Colonic mucosa (tissue), 4 donors: Measurements from ENCODE around the gene ZNF526. TPM values are rescaled to one million over a fixed set of nuclear protein-coding genes. Genes with fewer than 3 reads are reported as not detected.

Experiments
- DNase-seq: peaks from one replicate; pipeline ENCODE4 v3.0.0-alpha.2; 2020
- H3K27ac ChIP-seq: fragments of 200-600 bp; one replicate; pipeline ENCODE4 v1.8.0; 2021
- H3K27me3 ChIP-seq: fragments of 200-600 bp; one replicate; pipeline ENCODE4 v1.8.0; 2021
- H3K36me3 ChIP-seq: fragments of 200-600 bp; one replicate; pipeline ENCODE4 v1.8.0; 2021
- H3K4me1 ChIP-seq: fragments of 200-600 bp; one replicate; pipeline ENCODE4 v1.8.0; 2021; ENCODE audit warnings: mild to moderate bottlenecking
- H3K4me3 ChIP-seq: fragments of 200-600 bp; one replicate; pipeline ENCODE4 v1.8.0; 2021
- H3K9ac ChIP-seq, 2 donors: one replicate each; pipeline ENCODE4 v1.7.0; 2013; ENCODE audit warnings: control low read depth in 2 of 2, low read depth in 2 of 2, low read length in 2 of 2
- H3K9me3 ChIP-seq: fragments of 200-600 bp; one replicate; pipeline ENCODE4 v1.8.0; 2021
- CTCF ChIP-seq: fragments of 200-600 bp; IDR thresholded peaks from one replicate; pipeline ENCODE4 v1.8.0; 2022; ENCODE audit warnings: antibody characterized with exemption, mild to moderate bottlenecking
- intact Hi-C: fragments of 100-400 bp; cut with DNase I; formaldehyde crosslinking; loops from one replicate; pipeline ENCODE4 v1.14.1; 2022
- total RNA-seq, 2 donors: library from RNA; stranded (reverse); fragmentation: NEBNext Ultra II Directional in 1 of 2; extraction: Animal tissue kit (Norgen Biotek cat#: 25700) in 1 of 2; gene quantifications; one replicate each; pipeline ENCODE4 v1.2.1, GENCODE V29; 2021
- donor health status: healthy.
- donor health status: DM: no; HTN: no; CAD: no.
- donor health status: DM: no; HTN: no; CAD: no.

Gene ZNF526
- total RNA-seq, 2 donors from 2014 or later, result 9.3 to 12.8 TPM

- H3K4me1 ChIP-seq, result peaks cover 6% of the 10 kb centered on the region
- intact Hi-C loops, result loop anchor here (2.0 to 5.0 kb wide), 3 partner anchors 31 to 115 kb away; partner anchors contain the start of gene POU2F2
- no peaks in the 10 kb centered on the region for H3K9me3 ChIP-seq
- H3K27me3 ChIP-seq, result no peaks in the 10 kb centered on the region
- H3K4me3 ChIP-seq, result no peak overlapping the region
- no peak overlapping the region for H3K9ac ChIP-seq
- no peaks in the 10 kb centered on the region for H3K36me3 ChIP-seq
- no peak overlapping the region for H3K27ac ChIP-seq
- no peak for DNase-seq
- no peak for TF ChIP-seq CTCF
Observed at GRCh38 chr19:42247640-42248199, 27.6 kb downstream of the ZNF526 start.

- H3K4me3 ChIP-seq, result no peak overlapping the region
- no peak for TF ChIP-seq CTCF
- no peak overlapping the region for H3K9ac ChIP-seq
- no peaks in the 10 kb centered on the region for H3K9me3 ChIP-seq
- DNase-seq, result no peak
- intact Hi-C loops, result loop anchor here (5.0 kb wide), 2 partner anchors 49 to 116 kb away; partner anchors contain the start of gene POU2F2
- peaks cover 6% of the 10 kb centered on the region for H3K4me1 ChIP-seq
- no peaks in the 10 kb centered on the region for H3K36me3 ChIP-seq
- no peak overlapping the region for H3K27ac ChIP-seq
- H3K27me3 ChIP-seq, result no peaks in the 10 kb centered on the region
Observed at GRCh38 chr19:42248270-42249148, 28.4 kb downstream of the ZNF526 start.

- no peak for TF ChIP-seq CTCF
- Histone ChIP-seq H3K9ac (no peak overlapping the region), H3K4me3 (no peak overlapping the region), H3K36me3 (no peaks in the 10 kb centered on the region), H3K4me1 (peaks cover 6% of the 10 kb centered on the region), H3K27ac (no peak overlapping the region), H3K27me3 (no peaks in the 10 kb centered on the region), H3K9me3 (no peaks in the 10 kb centered on the region)
- intact Hi-C loops, result loop anchor here (5.0 kb wide), 2 partner anchors 48 to 117 kb away; partner anchors contain the start of gene POU2F2
- no peak for DNase-seq
Observed at GRCh38 chr19:42249149-42249750, 29.1 kb downstream of the ZNF526 start.

GRCh38 chr19:42249769-42250168 lies 29.7 kb downstream of the ZNF526 start:
- no peak overlapping the region for H3K9ac ChIP-seq
- no peak overlapping the region for H3K4me3 ChIP-seq
- no peaks in the 10 kb centered on the region for H3K9me3 ChIP-seq
- DNase-seq, result no peak
- no peak overlapping the region for H3K27ac ChIP-seq
- intact Hi-C loops, result loop anchor here (5.0 kb wide), 2 partner anchors 48 to 117 kb away; partner anchors contain the start of gene POU2F2
- peaks cover 6% of the 10 kb centered on the region for H3K4me1 ChIP-seq
- H3K27me3 ChIP-seq, result no peaks in the 10 kb centered on the region
- no peaks in the 10 kb centered on the region for H3K36me3 ChIP-seq
- TF ChIP-seq CTCF, result no peak

- no peaks in the 10 kb centered on the region for H3K9me3 ChIP-seq
- TF ChIP-seq CTCF, result no peak
- no peak overlapping the region for H3K27ac ChIP-seq
- H3K36me3 ChIP-seq, result no peaks in the 10 kb centered on the region
- DNase-seq, result no peak
- intact Hi-C loops, result no loop called here
- H3K9ac ChIP-seq, result peak overlapping the region in 1 of 2 donors; percentile 66
- H3K4me1 ChIP-seq, result peaks cover 6% of the 10 kb centered on the region
- H3K4me3 ChIP-seq, result no peak overlapping the region
- no peaks in the 10 kb centered on the region for H3K27me3 ChIP-seq
Observed at GRCh38 chr19:42250183-42250665, 30.1 kb downstream of the ZNF526 start.
